ENCODE results near the gene CMIP.

Gene CMIP

GRCh38 chr16:81617021-81617346 is 172.4 kb downstream of the CMIP start:
- no peak for DNase-seq (ENCODE audit: extremely low spot score)
- CTCF ChIA-PET = no interaction called here
- POLR2A ChIA-PET = no interaction called here
- no peak for TF ChIP-seq SP1 (IDR thresholded peaks at IDR 0.05)
- TF ChIP-seq FOXA1 (IDR thresholded peaks at IDR 0.05) = no peak
- TF ChIP-seq TARDBP (IDR thresholded peaks at IDR 0.05) = no peak
- TF ChIP-seq ZNF384 (IDR thresholded peaks at IDR 0.05) = no peak
- no peak for TF ChIP-seq FOXK2 (IDR thresholded peaks at IDR 0.05)
- no peak for TF ChIP-seq NFRKB (IDR thresholded peaks at IDR 0.05)
- TF ChIP-seq SUZ12 (IDR thresholded peaks at IDR 0.05) = no peak
- TF ChIP-seq ELF4 (IDR thresholded peaks at IDR 0.05) = no peak
- no peak for TF ChIP-seq CTBP1 (IDR thresholded peaks at IDR 0.05; ENCODE audit: borderline replicate concordance)
- no peak for TF ChIP-seq ARNT (IDR thresholded peaks at IDR 0.05)
- no peak for TF ChIP-seq BHLHE40 (IDR thresholded peaks at IDR 0.05; ENCODE audit: borderline replicate concordance)
- TF ChIP-seq HDGF (IDR thresholded peaks at IDR 0.05; ENCODE audit: borderline replicate concordance) = no peak
- TF ChIP-seq L3MBTL2 (conservative IDR thresholded peaks at IDR 0.05) = no peak
- TF ChIP-seq, protein P1, sequence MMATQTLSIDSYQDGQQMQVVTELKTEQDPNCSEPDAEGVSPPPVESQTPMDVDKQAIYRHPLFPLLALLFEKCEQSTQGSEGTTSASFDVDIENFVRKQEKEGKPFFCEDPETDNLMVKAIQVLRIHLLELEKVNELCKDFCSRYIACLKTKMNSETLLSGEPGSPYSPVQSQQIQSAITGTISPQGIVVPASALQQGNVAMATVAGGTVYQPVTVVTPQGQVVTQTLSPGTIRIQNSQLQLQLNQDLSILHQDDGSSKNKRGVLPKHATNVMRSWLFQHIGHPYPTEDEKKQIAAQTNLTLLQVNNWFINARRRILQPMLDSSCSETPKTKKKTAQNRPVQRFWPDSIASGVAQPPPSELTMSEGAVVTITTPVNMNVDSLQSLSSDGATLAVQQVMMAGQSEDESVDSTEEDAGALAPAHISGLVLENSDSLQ (IDR thresholded peaks at IDR 0.05) = no peak
- no peak for TF ChIP-seq FOXM1 (IDR thresholded peaks at IDR 0.05; ENCODE audit: borderline replicate concordance)
- no peak for TF ChIP-seq LEF1 (IDR thresholded peaks at IDR 0.05; ENCODE audit: borderline replicate concordance)

- ChIA-PET POLR2A (no interaction called here), CTCF (no interaction called here)
- DNase-seq (ENCODE audit: extremely low spot score) = no peak
- TF ChIP-seq NFRKB (IDR thresholded peaks at IDR 0.05) (no peak), FOXK2 (IDR thresholded peaks at IDR 0.05) (no peak), SUZ12 (IDR thresholded peaks at IDR 0.05) (no peak), BHLHE40 (IDR thresholded peaks at IDR 0.05; ENCODE audit: borderline replicate concordance) (no peak), ARNT (IDR thresholded peaks at IDR 0.05) (no peak), ZNF384 (IDR thresholded peaks at IDR 0.05) (no peak), LEF1 (IDR thresholded peaks at IDR 0.05; ENCODE audit: borderline replicate concordance) (no peak), CTBP1 (IDR thresholded peaks at IDR 0.05; ENCODE audit: borderline replicate concordance) (no peak), ELF4 (IDR thresholded peaks at IDR 0.05) (no peak), TARDBP (IDR thresholded peaks at IDR 0.05) (no peak), FOXA1 (IDR thresholded peaks at IDR 0.05) (no peak), HDGF (IDR thresholded peaks at IDR 0.05; ENCODE audit: borderline replicate concordance) (no peak), FOXM1 (IDR thresholded peaks at IDR 0.05; ENCODE audit: borderline replicate concordance) (no peak), SP1 (IDR thresholded peaks at IDR 0.05) (no peak)
- TF ChIP-seq, protein P1 (IDR thresholded peaks at IDR 0.05) = no peak
Measured at GRCh38 chr16:81618187-81618586, 173.6 kb downstream of the CMIP start.

DNA sequence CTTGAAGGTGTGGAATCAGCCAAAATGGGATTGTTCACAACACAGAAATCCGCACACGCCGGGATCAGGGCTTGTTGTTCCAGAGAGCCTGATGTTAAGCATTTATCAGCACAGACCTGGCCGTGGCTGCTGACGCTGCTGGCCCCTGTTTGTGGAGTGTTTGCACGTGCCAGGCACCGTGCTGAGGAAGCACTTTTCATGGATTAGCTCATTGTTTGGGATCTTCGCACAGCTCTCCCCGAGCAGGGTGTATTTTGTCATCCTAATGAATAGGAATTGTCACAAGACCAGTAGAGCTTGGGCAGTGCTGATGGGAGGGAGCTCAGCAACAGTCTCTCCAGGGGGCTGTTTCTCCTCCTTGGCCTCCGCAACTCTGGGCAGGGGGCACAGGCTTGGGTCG is 174.1 kb downstream of the CMIP start:
- CTCF ChIA-PET = no interaction called here
- POLR2A ChIA-PET = no interaction called here
- DNase-seq (ENCODE audit: extremely low spot score) = no peak
- TF ChIP-seq ZNF384 (IDR thresholded peaks at IDR 0.05) (no peak), CTBP1 (IDR thresholded peaks at IDR 0.05; ENCODE audit: borderline replicate concordance) (no peak), FOXA1 (IDR thresholded peaks at IDR 0.05) (no peak), FOXM1 (IDR thresholded peaks at IDR 0.05; ENCODE audit: borderline replicate concordance) (no peak), BHLHE40 (IDR thresholded peaks at IDR 0.05; ENCODE audit: borderline replicate concordance) (no peak), ELF4 (IDR thresholded peaks at IDR 0.05) (no peak), ARNT (IDR thresholded peaks at IDR 0.05) (no peak), NFRKB (IDR thresholded peaks at IDR 0.05) (no peak), HDGF (IDR thresholded peaks at IDR 0.05; ENCODE audit: borderline replicate concordance) (no peak), SP1 (IDR thresholded peaks at IDR 0.05) (no peak), TARDBP (IDR thresholded peaks at IDR 0.05) (no peak)

DNA sequence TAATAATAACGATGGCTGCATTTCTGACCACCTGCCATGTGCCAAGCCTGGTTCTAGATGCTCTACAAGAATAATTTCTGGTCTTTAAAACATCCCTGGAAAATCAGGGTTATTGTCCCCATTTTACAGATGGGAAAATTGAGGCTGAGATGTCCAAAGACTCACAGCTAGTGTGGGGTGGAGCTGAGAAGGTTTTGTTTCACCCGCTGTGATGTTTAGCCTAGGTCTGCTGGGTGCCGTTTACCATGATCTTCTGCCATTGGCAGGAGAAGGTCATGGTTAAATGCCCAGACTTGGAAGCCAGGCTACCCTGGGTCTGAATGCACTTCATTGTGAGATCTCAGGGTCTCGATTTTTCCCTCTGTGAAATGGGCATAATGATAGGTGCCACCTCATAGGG is 175.4 kb downstream of the CMIP start:
- POLR2A ChIA-PET = no interaction called here
- TF ChIP-seq BHLHE40 (IDR thresholded peaks at IDR 0.05; ENCODE audit: borderline replicate concordance) (no peak), HDGF (IDR thresholded peaks at IDR 0.05; ENCODE audit: borderline replicate concordance) (no peak), NFRKB (IDR thresholded peaks at IDR 0.05) (no peak), FOXA1 (IDR thresholded peaks at IDR 0.05) (no peak), LEF1 (IDR thresholded peaks at IDR 0.05; ENCODE audit: borderline replicate concordance) (no peak), FOXK2 (IDR thresholded peaks at IDR 0.05) (no peak), TARDBP (IDR thresholded peaks at IDR 0.05) (no peak), CTBP1 (IDR thresholded peaks at IDR 0.05; ENCODE audit: borderline replicate concordance) (no peak), ZNF384 (IDR thresholded peaks at IDR 0.05) (no peak), ELF4 (IDR thresholded peaks at IDR 0.05) (no peak), ARNT (IDR thresholded peaks at IDR 0.05) (no peak), SUZ12 (IDR thresholded peaks at IDR 0.05) (no peak), L3MBTL2 (conservative IDR thresholded peaks at IDR 0.05) (no peak), SP1 (IDR thresholded peaks at IDR 0.05) (no peak), FOXM1 (IDR thresholded peaks at IDR 0.05; ENCODE audit: borderline replicate concordance) (no peak)
- TF ChIP-seq, protein P1 (IDR thresholded peaks at IDR 0.05) = no peak
- DNase-seq (ENCODE audit: extremely low spot score) = no peak
- CTCF ChIA-PET = no interaction called here

GRCh38 chr16:81620796-81621195 is 176.2 kb downstream of the CMIP start:
- CTCF ChIA-PET = interaction anchor here (0.9 kb wide), 1 partner anchor 10 kb away, joined by 3 read pairs; no protein-coding TSS in a partner anchor
- POLR2A ChIA-PET = no interaction called here
- DNase-seq (ENCODE audit: extremely low spot score) = no peak
- TF ChIP-seq ARNT (IDR thresholded peaks at IDR 0.05) (no peak), L3MBTL2 (conservative IDR thresholded peaks at IDR 0.05) (no peak), CTBP1 (IDR thresholded peaks at IDR 0.05; ENCODE audit: borderline replicate concordance) (no peak), FOXM1 (IDR thresholded peaks at IDR 0.05; ENCODE audit: borderline replicate concordance) (no peak), FOXA1 (IDR thresholded peaks at IDR 0.05) (no peak), HDGF (IDR thresholded peaks at IDR 0.05; ENCODE audit: borderline replicate concordance) (no peak), FOXK2 (IDR thresholded peaks at IDR 0.05) (no peak), NFRKB (IDR thresholded peaks at IDR 0.05) (no peak)

GRCh38 chr16:81621496-81621895 is 176.9 kb downstream of the CMIP start:
- CTCF ChIA-PET = interaction anchor here (0.9 to 1.0 kb wide), 2 partner anchors 9 to 76 kb away, joined by 3 to 5 read pairs; no protein-coding TSS in a partner anchor
- POLR2A ChIA-PET = no interaction called here
- TF ChIP-seq HDGF (IDR thresholded peaks at IDR 0.05; ENCODE audit: borderline replicate concordance) = no peak
- no peak for DNase-seq (ENCODE audit: extremely low spot score)
